ENCODE results near the gene TCF12. TPM values are rescaled to one million over a fixed set of nuclear protein-coding genes. Genes with fewer than 3 reads are reported as not detected.

TCF12 gene
- total RNA-seq, 1 donor from 2014 or later: 155 TPM

GRCh38 chr15:57236561-57237300 lies 318.3 kb downstream of the TCF12 start:
- DNase-seq (ENCODE audit: low spot score) (no peak), ATAC-seq (no peak)
- intact Hi-C loops (cut with DNase I): no loop called here

GRCh38 chr15:57237301-57237642 lies 318.8 kb downstream of the TCF12 start:
- ATAC-seq (no peak), DNase-seq (ENCODE audit: low spot score) (no peak)
- intact Hi-C loops (cut with DNase I): no loop called here

GRCh38 chr15:57237676-57238075 lies 319.2 kb downstream of the TCF12 start:
- no peak for DNase-seq (ENCODE audit: low spot score)
- intact Hi-C loops (cut with DNase I): no loop called here
- ATAC-seq: no peak

- DNase-seq (ENCODE audit: low spot score) (no peak), ATAC-seq (peak; percentile 82)
- intact Hi-C loops (cut with DNase I): no loop called here
Observed at GRCh38 chr15:57245130-57245529, 326.7 kb downstream of the TCF12 start.

- intact Hi-C loops (cut with DNase I): no loop called here
- ATAC-seq (no peak), DNase-seq (ENCODE audit: low spot score) (no peak)
Observed at GRCh38 chr15:57245714-57246113, 327.3 kb downstream of the TCF12 start.

- intact Hi-C loops (cut with DNase I): no loop called here
Observed at GRCh38 chr15:57248074-57248473, 329.6 kb downstream of the TCF12 start.

GRCh38 chr15:57251308-57251707 lies 332.9 kb downstream of the TCF12 start:
- ATAC-seq (no peak), DNase-seq (ENCODE audit: low spot score) (no peak)
- intact Hi-C loops (cut with DNase I): no loop called here

More at GRCh38 chr15:57248074-57248473, 329.6 kb downstream of the TCF12 start:
- no peak for DNase-seq (ENCODE audit: low spot score)
- no peak for ATAC-seq

- intact Hi-C loops (cut with DNase I): no loop called here
- DNase-seq (ENCODE audit: low spot score) (no peak), ATAC-seq (no peak)
Observed at GRCh38 chr15:57251941-57252340, 333.5 kb downstream of the TCF12 start.

GRCh38 chr15:57253082-57253481 lies 334.6 kb downstream of the TCF12 start:
- DNase-seq (ENCODE audit: low spot score): no peak
- no peak for ATAC-seq
- intact Hi-C loops (cut with DNase I): no loop called here

GRCh38 chr15:57253500-57253899 lies 335.1 kb downstream of the TCF12 start:
- ATAC-seq (no peak), DNase-seq (ENCODE audit: low spot score) (no peak)
- intact Hi-C loops (cut with DNase I): no loop called here

GRCh38 chr15:57255751-57256341 lies 337.4 kb downstream of the TCF12 start:
- DNase-seq (ENCODE audit: low spot score) (no peak), ATAC-seq (no peak)
- intact Hi-C loops (cut with DNase I): no loop called here

- ATAC-seq (no peak), DNase-seq (ENCODE audit: low spot score) (no peak)
- intact Hi-C loops (cut with DNase I): no loop called here
Observed at GRCh38 chr15:57256939-57257338, 338.5 kb downstream of the TCF12 start.

- no peak for DNase-seq (ENCODE audit: low spot score)
- intact Hi-C loops (cut with DNase I): no loop called here
- no peak for ATAC-seq
Observed at GRCh38 chr15:57259568-57260040, 341.2 kb downstream of the TCF12 start.

GRCh38 chr15:57263520-57263919 lies 345.1 kb downstream of the TCF12 start:
- DNase-seq (ENCODE audit: low spot score): no peak
- intact Hi-C loops (cut with DNase I): no loop called here
- ATAC-seq: no peak

GRCh38 chr15:57272771-57273357 lies 354.4 kb downstream of the TCF12 start:
- DNase-seq (ENCODE audit: low spot score): no peak
- no peak for ATAC-seq
- intact Hi-C loops (cut with DNase I): no loop called here

- DNase-seq (ENCODE audit: low spot score) (no peak), ATAC-seq (no peak)
- intact Hi-C loops (cut with DNase I): no loop called here
Observed at GRCh38 chr15:57273402-57273801, 355.0 kb downstream of the TCF12 start.

GRCh38 chr15:57278439-57278838 lies 360.0 kb downstream of the TCF12 start:
- intact Hi-C loops (cut with DNase I): no loop called here
- ATAC-seq: no peak
- no peak for DNase-seq (ENCODE audit: low spot score)

- intact Hi-C loops (cut with DNase I): no loop called here
- ATAC-seq (no peak), DNase-seq (ENCODE audit: low spot score) (no peak)
Observed at GRCh38 chr15:57280464-57280863, 362.0 kb downstream of the TCF12 start.

GRCh38 chr15:57281321-57281720 lies 362.9 kb downstream of the TCF12 start:
- intact Hi-C loops (cut with DNase I): no loop called here
- no peak for DNase-seq (ENCODE audit: low spot score)
- no peak for ATAC-seq

GRCh38 chr15:57282686-57283085 lies 364.2 kb downstream of the TCF12 start:
- intact Hi-C loops (cut with DNase I): no loop called here
- no peak for DNase-seq (ENCODE audit: low spot score)
- no peak for ATAC-seq
